Esophagus squamous epithelium (tissue), 4 donors: ENCODE data around the gene SLC25A22.

Experiments used
- POLR2A ChIP-seq, 4 donors: fragments of 450-650 bp; IDR thresholded peaks; one replicate each; pipeline ENCODE4 v1.6.1; 2017; ENCODE audit warnings: antibody characterized with exemption in 4 of 4, mild to moderate bottlenecking in 4 of 4, moderate library complexity in 3 of 4
- TF ChIP-seq, protein P1 (sequence below), 6 experiments: fragments of 450-650 bp in 4 of 6; fragments of 200-600 bp in 2 of 6; sonication (generic) in 2 of 6; IDR thresholded peaks; one replicate each; pipeline ENCODE4 v1.5.1; 2016 to 2019; ENCODE audit warnings: antibody characterized with exemption in 6 of 6, mild to moderate bottlenecking in 4 of 6, moderate library complexity in 4 of 6

DNA sequence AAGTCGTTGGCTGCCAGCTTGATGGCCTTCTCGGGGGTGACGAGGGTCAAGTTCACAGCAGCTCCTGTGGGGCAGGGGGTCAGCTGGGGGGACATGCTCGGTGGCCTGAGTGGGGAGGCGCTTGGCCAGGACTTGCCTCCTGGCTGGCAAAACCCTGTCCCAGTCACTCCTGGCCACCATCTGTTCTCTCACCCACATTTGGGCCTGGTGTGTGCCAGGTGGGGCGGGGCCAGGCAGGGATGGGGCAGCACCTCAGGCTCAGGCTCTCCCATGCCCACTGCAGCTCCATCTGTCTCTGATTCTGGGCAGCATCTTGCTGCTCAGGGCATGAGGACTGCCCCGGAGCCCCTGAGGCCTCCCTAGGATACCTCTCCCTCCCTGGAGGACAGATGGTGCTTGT, 4.5 kb downstream of the SLC25A22 start:
- TF ChIP-seq, protein P1, sequence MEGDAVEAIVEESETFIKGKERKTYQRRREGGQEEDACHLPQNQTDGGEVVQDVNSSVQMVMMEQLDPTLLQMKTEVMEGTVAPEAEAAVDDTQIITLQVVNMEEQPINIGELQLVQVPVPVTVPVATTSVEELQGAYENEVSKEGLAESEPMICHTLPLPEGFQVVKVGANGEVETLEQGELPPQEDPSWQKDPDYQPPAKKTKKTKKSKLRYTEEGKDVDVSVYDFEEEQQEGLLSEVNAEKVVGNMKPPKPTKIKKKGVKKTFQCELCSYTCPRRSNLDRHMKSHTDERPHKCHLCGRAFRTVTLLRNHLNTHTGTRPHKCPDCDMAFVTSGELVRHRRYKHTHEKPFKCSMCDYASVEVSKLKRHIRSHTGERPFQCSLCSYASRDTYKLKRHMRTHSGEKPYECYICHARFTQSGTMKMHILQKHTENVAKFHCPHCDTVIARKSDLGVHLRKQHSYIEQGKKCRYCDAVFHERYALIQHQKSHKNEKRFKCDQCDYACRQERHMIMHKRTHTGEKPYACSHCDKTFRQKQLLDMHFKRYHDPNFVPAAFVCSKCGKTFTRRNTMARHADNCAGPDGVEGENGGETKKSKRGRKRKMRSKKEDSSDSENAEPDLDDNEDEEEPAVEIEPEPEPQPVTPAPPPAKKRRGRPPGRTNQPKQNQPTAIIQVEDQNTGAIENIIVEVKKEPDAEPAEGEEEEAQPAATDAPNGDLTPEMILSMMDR (IDR thresholded peaks at IDR 0.05): no peak
- no peak for TF ChIP-seq POLR2A (IDR thresholded peaks at IDR 0.05)
